SKM-1 (cell line): Measurements from ENCODE around the gene TM7SF3.

Experiments
- DNase-seq: peaks from one replicate; lab custom pipeline; 2025; ENCODE audit not compliant: unreplicated experiment; lab: John Stamatoyannopoulos, UW

The TM7SF3 gene

GRCh38 chr12:26936559-26937442 is 77.4 kb downstream of the TM7SF3 start:
- no peak for DNase-seq

- DNase-seq: no peak
These were observed 78.4 kb downstream of the TM7SF3 start for GRCh38 chr12:26935636-26936378.

GRCh38 chr12:26929590-26929989 is 84.6 kb downstream of the TM7SF3 start:
- DNase-seq: no peak

GRCh38 chr12:26928661-26929060 is 85.5 kb downstream of the TM7SF3 start:
- DNase-seq: no peak
